Common myeloid progenitor, CD34-positive (primary cell): ENCODE measurements around the gene PARP9.

Experiments
- CTCF ChIA-PET: fragments of 350-600 bp; sonication (Branson Sonifier 250); formaldehyde crosslinking; loops from one replicate; lab custom pipeline; 2021; ENCODE audit warnings: antibody characterized with exemption; lab: Charles Lee
- POLR2A ChIA-PET: fragments of 350-600 bp; sonication (Branson Sonifier 250); formaldehyde crosslinking; loops from one replicate; lab custom pipeline; 2021; ENCODE audit warnings: antibody characterized with exemption; lab: Charles Lee
- DNase-seq, 3 donors: peaks; one replicate each; pipeline versions ENCODE4 v3.0.0 to v3.0.0-alpha.2; 2013
- H3K27ac ChIP-seq, 2 experiments: 1 replicate in 1 of 2; 2 replicates in 1 of 2; pipeline ENCODE4 v1.7.0; 2013; ENCODE audit warnings: inconsistent platforms in 2 of 2, low read length in 2 of 2, mild to moderate bottlenecking in 2 of 2, low read depth in 1 of 2, moderate library complexity in 1 of 2; ENCODE audit not compliant: severe bottlenecking in 2 of 2, insufficient read depth in 1 of 2, poor library complexity in 1 of 2
- H3K27me3 ChIP-seq, 5 experiments: replicated peaks in 2 of 5; 1 replicate in 3 of 5; 2 replicates in 2 of 5; pipeline versions ENCODE4 v1.6.1 to v1.7.0; 2013; ENCODE audit warnings: low read length in 4 of 5, mild to moderate bottlenecking in 2 of 5, moderate library complexity in 2 of 5, inconsistent platforms in 1 of 5; ENCODE audit not compliant: insufficient read depth in 5 of 5, control insufficient read depth in 4 of 5
- H3K36me3 ChIP-seq, 4 experiments: 1 replicate in 2 of 4; 2 replicates in 2 of 4; pipeline versions ENCODE4 v1.6.1 to v1.7.0; 2013; ENCODE audit warnings: low read length in 3 of 4, control low read depth in 1 of 4, mild to moderate bottlenecking in 1 of 4; ENCODE audit not compliant: control insufficient read depth in 4 of 4, insufficient read depth in 4 of 4
- H3K4me1 ChIP-seq, 4 experiments: 1 replicate in 3 of 4; 2 replicates in 1 of 4; pipeline versions ENCODE4 v1.6.1 to v1.7.1; 2013; ENCODE audit warnings: low read length in 3 of 4, mild to moderate bottlenecking in 3 of 4, control low read depth in 1 of 4, inconsistent platforms in 1 of 4, moderate library complexity in 1 of 4; ENCODE audit not compliant: control insufficient read depth in 4 of 4, insufficient read depth in 4 of 4; ENCODE audit errors: control extremely low read depth in 1 of 4
- H3K4me3 ChIP-seq, 7 experiments: 1 replicate in 4 of 7; 2 replicates in 3 of 7; pipeline versions ENCODE4 v1.5.1 to v1.7.0; 2013; ENCODE audit warnings: mild to moderate bottlenecking in 7 of 7, low read length in 6 of 7, moderate library complexity in 6 of 7, inconsistent platforms in 2 of 7, low read depth in 2 of 7, control low read depth in 1 of 7; ENCODE audit not compliant: insufficient read depth in 4 of 7, control insufficient read depth in 1 of 7; ENCODE audit errors: extremely low read depth in 1 of 7
- H3K9me3 ChIP-seq, 5 experiments: 1 replicate in 4 of 5; 2 replicates in 1 of 5; pipeline versions ENCODE4 v1.6.1 to v1.7.1; 2013; ENCODE audit warnings: low read length in 4 of 5, mild to moderate bottlenecking in 2 of 5, inconsistent platforms in 1 of 5, low read depth in 1 of 5, moderate library complexity in 1 of 5; ENCODE audit not compliant: control insufficient read depth in 4 of 5, insufficient read depth in 2 of 5; ENCODE audit errors: control extremely low read depth in 1 of 5
- WGBS: methylation state at CpG from one replicate; pipeline ENCODE4 v1.1.5; 2013; ENCODE audit not compliant: insufficient coverage; 5-methylcytosine and 5-hydroxymethylcytosine counted together

The PARP9 gene

GRCh38 chr3:122553171-122553570, 10.9 kb downstream of the PARP9 start:
- H3K27ac ChIP-seq: no peak overlapping the region
- CTCF ChIA-PET: interaction anchor here (0.7 to 2.8 kb wide), 2 partner anchors 109 to 126 kb away, joined by 3 to 11 read pairs; no protein-coding TSS in a partner anchor
- POLR2A ChIA-PET: no interaction called here
- no peaks in the 10 kb centered on the region for H3K9me3 ChIP-seq
- H3K4me1 ChIP-seq: no peaks in the 10 kb centered on the region
- peaks cover 16 to 85% (median 48%) of the 10 kb centered on the region in 4 experiments for H3K36me3 ChIP-seq
- DNase-seq: no peak
- WGBS: no CpG with 5 or more reads among the region's 3 CpGs
- H3K27me3 ChIP-seq: no peaks in the 10 kb centered on the region
- H3K4me3 ChIP-seq: no peak overlapping the region

- ChIA-PET POLR2A (interaction anchor here (0.6 kb wide), 1 partner anchor 95 kb away, joined by 4 read pairs; no protein-coding TSS in a partner anchor), CTCF (interaction anchor here (0.6 to 2.7 kb wide), 5 partner anchors 10 to 130 kb away, joined by 3 to 11 read pairs (median 3); no protein-coding TSS in a partner anchor)
- no peaks in the 10 kb centered on the region for H3K27me3 ChIP-seq
- no CpG with 5 or more reads among the region's 1 CpG for WGBS
- peaks cover 22 to 79% (median 39%) of the 10 kb centered on the region in 4 experiments for H3K36me3 ChIP-seq
- no peak overlapping the region for H3K4me3 ChIP-seq
- no peak for DNase-seq
- no peaks in the 10 kb centered on the region for H3K4me1 ChIP-seq
- no peaks in the 10 kb centered on the region for H3K9me3 ChIP-seq
- H3K27ac ChIP-seq: no peak overlapping the region
Observed at GRCh38 chr3:122548619-122549018, 15.5 kb downstream of the PARP9 start.

- no peaks in the 10 kb centered on the region for H3K9me3 ChIP-seq
- H3K4me1 ChIP-seq: no peaks in the 10 kb centered on the region
- H3K4me3 ChIP-seq: no peak overlapping the region
- WGBS: 100% methylated on average over 1 of the region's 3 CpGs
- H3K27me3 ChIP-seq: no peaks in the 10 kb centered on the region
- H3K36me3 ChIP-seq: peaks cover 22 to 76% (median 41%) of the 10 kb centered on the region in 4 experiments
- POLR2A ChIA-PET: interaction anchor here (0.6 kb wide), 1 partner anchor 94 kb away, joined by 4 read pairs; no protein-coding TSS in a partner anchor
- H3K27ac ChIP-seq: no peak overlapping the region
- DNase-seq: no peak
- CTCF ChIA-PET: interaction anchor here (0.6 to 2.7 kb wide), 4 partner anchors 11 to 131 kb away, joined by 3 to 11 read pairs (median 5); no protein-coding TSS in a partner anchor
Observed at GRCh38 chr3:122548076-122548475, 16.0 kb downstream of the PARP9 start.

- Histone ChIP-seq H3K4me1 (no peaks in the 10 kb centered on the region), H3K4me3 (no peak overlapping the region), H3K27ac (no peak overlapping the region), H3K36me3 (peaks cover 22 to 63% (median 39%) of the 10 kb centered on the region in 4 experiments), H3K27me3 (no peaks in the 10 kb centered on the region), H3K9me3 (no peaks in the 10 kb centered on the region)
- WGBS: 100% methylated on average over 2 of the region's 5 CpGs
- no peak for DNase-seq
- ChIA-PET POLR2A (no interaction called here), CTCF (interaction anchor here (0.6 to 1.3 kb wide), 3 partner anchors 69 to 171 kb away, joined by 3 read pairs; no protein-coding TSS in a partner anchor)
Observed at GRCh38 chr3:122546151-122546550, 17.9 kb downstream of the PARP9 start.

GRCh38 chr3:122538956-122539490, 25.1 kb downstream of the PARP9 start:
- CTCF ChIA-PET: no interaction called here
- POLR2A ChIA-PET: no interaction called here
- DNase-seq: no peak
- 78% methylated on average over 5 of the region's 7 CpGs for WGBS
- Histone ChIP-seq H3K27me3 (no peaks in the 10 kb centered on the region), H3K36me3 (peaks cover 17 to 58% (median 40%) of the 10 kb centered on the region in 4 experiments), H3K4me1 (no peaks in the 10 kb centered on the region), H3K4me3 (no peak overlapping the region), H3K27ac (no peak overlapping the region), H3K9me3 (no peaks in the 10 kb centered on the region)

- Histone ChIP-seq H3K27me3 (no peaks in the 10 kb centered on the region), H3K27ac (no peak overlapping the region), H3K36me3 (peaks cover 27 to 76% (median 52%) of the 10 kb centered on the region in 4 experiments), H3K4me1 (no peaks in the 10 kb centered on the region), H3K4me3 (no peak overlapping the region), H3K9me3 (no peaks in the 10 kb centered on the region)
- 100% methylated on average over 3 of the region's 3 CpGs for WGBS
- POLR2A ChIA-PET: no interaction called here
- no peak for DNase-seq
- CTCF ChIA-PET: interaction anchor here (0.7 kb wide), 2 partner anchors 9 to 68 kb away, joined by 3 read pairs; no protein-coding TSS in a partner anchor
Observed at GRCh38 chr3:122536632-122537001, 27.5 kb downstream of the PARP9 start.

GRCh38 chr3:122535964-122536631, 28.0 kb downstream of the PARP9 start:
- DNase-seq: no peak
- H3K4me3 ChIP-seq: no peak overlapping the region
- WGBS: 100% methylated on average over 2 of the region's 6 CpGs
- CTCF ChIA-PET: interaction anchor here (0.7 kb wide), 2 partner anchors 9 to 67 kb away, joined by 3 read pairs; no protein-coding TSS in a partner anchor
- H3K36me3 ChIP-seq: peaks cover 27 to 79% (median 52%) of the 10 kb centered on the region in 4 experiments
- H3K9me3 ChIP-seq: no peaks in the 10 kb centered on the region
- H3K27me3 ChIP-seq: no peaks in the 10 kb centered on the region
- POLR2A ChIA-PET: no interaction called here
- no peak overlapping the region for H3K27ac ChIP-seq
- H3K4me1 ChIP-seq: no peaks in the 10 kb centered on the region
